ENCODE results near the gene LPCAT3. TPM values are rescaled to one million over a fixed set of nuclear protein-coding genes. Genes with fewer than 3 reads are reported as not detected.

The LPCAT3 gene
- total and polyA plus RNA-seq, 2 of the 4 experiments (the other 2 are of a cell fraction), result 7.0 to 18.6 TPM

DNA sequence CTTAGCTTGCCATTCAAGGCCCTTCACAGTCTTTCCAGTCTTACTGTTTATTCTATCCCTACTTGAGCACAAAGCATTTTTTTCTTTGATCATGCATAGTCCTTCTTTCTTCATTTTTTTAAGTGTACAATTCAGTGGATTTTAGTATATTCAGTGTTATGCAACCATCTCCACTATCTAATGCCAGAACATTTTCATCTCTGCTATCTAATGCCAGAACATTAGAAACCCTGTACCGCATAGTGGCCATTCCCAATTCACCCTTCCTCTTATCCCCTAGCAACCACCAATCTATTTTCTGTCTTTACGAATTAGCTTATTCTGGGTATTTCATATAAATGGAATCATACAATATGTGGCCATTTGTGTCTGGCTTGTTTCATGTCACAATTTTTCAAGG, 13.4 kb downstream of the LPCAT3 start:
- H3K18ac ChIP-seq (ENCODE audit: low read depth, low read length), result no peak overlapping the region

More for the DNA sequence above, 13.4 kb downstream of the LPCAT3 start:
- ChIA-PET CTCF (no interaction called here), POLR2A (ENCODE audit: unreplicated experiment) (no interaction called here)
- Histone ChIP-seq H3K23ac (ENCODE audit: low read depth, low read length) (no peak overlapping the region), H3K36me3 (ENCODE audit: control insufficient read depth, insufficient read depth, low read length) (peaks cover 1% of the 10 kb centered on the region; the same call in 1 of the 2 replicates), H2BK20ac (ENCODE audit: low read depth, low read length) (no peak overlapping the region), H2AK5ac (ENCODE audit: low read depth, low read length) (no peak overlapping the region), H3K27me3 (ENCODE audit: control insufficient read depth, insufficient read depth, low read length) (no peaks in the 10 kb centered on the region), H4K5ac (ENCODE audit: low read depth, low read length) (no peak overlapping the region), H3K4me3 (ENCODE audit: insufficient read depth, low read depth, low read length) (no peak overlapping the region), H3K4me2 (ENCODE audit: low read depth, low read length) (no peak overlapping the region), H2BK5ac (ENCODE audit: low read depth, low read length, poor library complexity, severe bottlenecking) (no peak overlapping the region), H4K8ac (ENCODE audit: low read depth in 2 of 2, low read length in 2 of 2) (no peak overlapping the region), H2AK9ac (replicated peaks; ENCODE audit: low read depth, low read length, poor library complexity) (no peak overlapping the region), H4K91ac (ENCODE audit: insufficient read depth, low read depth, low read length) (no peak overlapping the region), H2BK15ac (ENCODE audit: low read depth, low read length) (no peak overlapping the region), H3K9me1 (ENCODE audit: insufficient read depth, low read length) (no peaks in the 10 kb centered on the region), H3K4ac (ENCODE audit: low read depth, low read length) (no peak overlapping the region), H3K4me1 (ENCODE audit: control insufficient read depth, insufficient read depth, low read length) (no peaks in the 10 kb centered on the region), H3K27ac (ENCODE audit: insufficient read depth, low read length) (no peak overlapping the region), H3K14ac (replicated peaks; ENCODE audit: low read depth, low read length) (no peak overlapping the region), H4K20me1 (ENCODE audit: insufficient read depth, low read length) (no peaks in the 10 kb centered on the region), H2BK120ac (ENCODE audit: low read depth, low read length) (no peak overlapping the region), H2AFZ (replicated peaks; ENCODE audit: low read length, poor library complexity) (no peak overlapping the region), H3K9me3 (ENCODE audit: control insufficient read depth, insufficient read depth, low read length) (no peaks in the 10 kb centered on the region), H3K79me1 (ENCODE audit: low read depth in 1 of 2, low read length in 2 of 2) (peaks cover 0 to 22% of the 10 kb centered on the region in 2 experiments; a peak in 3 of 4 replicates), H3K9ac (ENCODE audit: low read depth, low read length) (no peak overlapping the region), H3K56ac (ENCODE audit: extremely low read depth, insufficient read depth, low read length) (no peak overlapping the region)
- no peak for ATAC-seq (ENCODE audit: low read depth)
- DNase-seq, result no peak
- TF ChIP-seq, protein P1, sequence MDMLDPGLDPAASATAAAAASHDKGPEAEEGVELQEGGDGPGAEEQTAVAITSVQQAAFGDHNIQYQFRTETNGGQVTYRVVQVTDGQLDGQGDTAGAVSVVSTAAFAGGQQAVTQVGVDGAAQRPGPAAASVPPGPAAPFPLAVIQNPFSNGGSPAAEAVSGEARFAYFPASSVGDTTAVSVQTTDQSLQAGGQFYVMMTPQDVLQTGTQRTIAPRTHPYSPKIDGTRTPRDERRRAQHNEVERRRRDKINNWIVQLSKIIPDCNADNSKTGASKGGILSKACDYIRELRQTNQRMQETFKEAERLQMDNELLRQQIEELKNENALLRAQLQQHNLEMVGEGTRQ (IDR thresholded peaks at IDR 0.05; ENCODE audit: low read depth, low read length), result no peak
- no peak for TF ChIP-seq RCOR1 (IDR thresholded peaks at IDR 0.05; ENCODE audit: insufficient replicate concordance, low read length)
- TF ChIP-seq MXI1 (IDR thresholded peaks at IDR 0.05; ENCODE audit: borderline replicate concordance, low read depth, low read length), result no peak
- no peak for TF ChIP-seq CEBPB (IDR thresholded peaks at IDR 0.05; ENCODE audit: low read depth, low read length)
- TF ChIP-seq, protein P2, sequence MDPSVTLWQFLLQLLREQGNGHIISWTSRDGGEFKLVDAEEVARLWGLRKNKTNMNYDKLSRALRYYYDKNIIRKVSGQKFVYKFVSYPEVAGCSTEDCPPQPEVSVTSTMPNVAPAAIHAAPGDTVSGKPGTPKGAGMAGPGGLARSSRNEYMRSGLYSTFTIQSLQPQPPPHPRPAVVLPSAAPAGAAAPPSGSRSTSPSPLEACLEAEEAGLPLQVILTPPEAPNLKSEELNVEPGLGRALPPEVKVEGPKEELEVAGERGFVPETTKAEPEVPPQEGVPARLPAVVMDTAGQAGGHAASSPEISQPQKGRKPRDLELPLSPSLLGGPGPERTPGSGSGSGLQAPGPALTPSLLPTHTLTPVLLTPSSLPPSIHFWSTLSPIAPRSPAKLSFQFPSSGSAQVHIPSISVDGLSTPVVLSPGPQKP (IDR thresholded peaks at IDR 0.05; ENCODE audit: borderline replicate concordance, low read depth, low read length), result no peak
- TF ChIP-seq NFE2L2 (IDR thresholded peaks at IDR 0.05; ENCODE audit: low read depth, low read length), result no peak
- TF ChIP-seq FOS (IDR thresholded peaks at IDR 0.05; ENCODE audit: low read depth, low read length), result no peak
- no peak for TF ChIP-seq BHLHE40 (IDR thresholded peaks at IDR 0.05; ENCODE audit: low read depth, low read length)
- TF ChIP-seq RFX5 (IDR thresholded peaks at IDR 0.05; ENCODE audit: low read depth, low read length), result no peak
- TF ChIP-seq SMC3 (IDR thresholded peaks at IDR 0.05; ENCODE audit: low read depth, low read length), result no peak
- TF ChIP-seq, protein P3, sequence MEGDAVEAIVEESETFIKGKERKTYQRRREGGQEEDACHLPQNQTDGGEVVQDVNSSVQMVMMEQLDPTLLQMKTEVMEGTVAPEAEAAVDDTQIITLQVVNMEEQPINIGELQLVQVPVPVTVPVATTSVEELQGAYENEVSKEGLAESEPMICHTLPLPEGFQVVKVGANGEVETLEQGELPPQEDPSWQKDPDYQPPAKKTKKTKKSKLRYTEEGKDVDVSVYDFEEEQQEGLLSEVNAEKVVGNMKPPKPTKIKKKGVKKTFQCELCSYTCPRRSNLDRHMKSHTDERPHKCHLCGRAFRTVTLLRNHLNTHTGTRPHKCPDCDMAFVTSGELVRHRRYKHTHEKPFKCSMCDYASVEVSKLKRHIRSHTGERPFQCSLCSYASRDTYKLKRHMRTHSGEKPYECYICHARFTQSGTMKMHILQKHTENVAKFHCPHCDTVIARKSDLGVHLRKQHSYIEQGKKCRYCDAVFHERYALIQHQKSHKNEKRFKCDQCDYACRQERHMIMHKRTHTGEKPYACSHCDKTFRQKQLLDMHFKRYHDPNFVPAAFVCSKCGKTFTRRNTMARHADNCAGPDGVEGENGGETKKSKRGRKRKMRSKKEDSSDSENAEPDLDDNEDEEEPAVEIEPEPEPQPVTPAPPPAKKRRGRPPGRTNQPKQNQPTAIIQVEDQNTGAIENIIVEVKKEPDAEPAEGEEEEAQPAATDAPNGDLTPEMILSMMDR (conservative IDR thresholded peaks at IDR 0.05; ENCODE audit: low read depth, low read length), result no peak
- TF ChIP-seq RAD21 (IDR thresholded peaks at IDR 0.05; ENCODE audit: low read length), result no peak
- no peak for TF ChIP-seq MAZ (IDR thresholded peaks at IDR 0.05; ENCODE audit: borderline replicate concordance, low read depth, low read length)
- no peak for TF ChIP-seq POLR2A (IDR thresholded peaks at IDR 0.05; ENCODE audit: low read depth, low read length)
- TF ChIP-seq MAFK (IDR thresholded peaks at IDR 0.05; ENCODE audit: low read depth, low read length), result no peak
- intact Hi-C loops (cut with micrococcal nuclease), result no loop called here
- in situ Hi-C loops (cut with MboI; ENCODE audit: low sequenced_read_pairs), result no loop called here
- no CpG with 5 or more reads among the region's 2 CpGs for WGBS, 2 experiments (ENCODE audit: extremely low coverage in 2 of 2, insufficient read length in 1 of 2)
- BruUV-seq (replicated peaks), result no TSS peak
- dilution Hi-C loops (cut with HindIII; ENCODE audit: low sequenced_read_pairs, unreplicated experiment), result no loop called here

All from IMR-90 (cell line).